NOMO-1 treated with DMSO at 0.1 percent for 48 hours (cell line): ENCODE data around the gene ATRX.
"Not testable (repeated sequence)": the region's sequence is repeated elsewhere in the genome, so short reads cannot be mapped to it uniquely, and the experiment has no call there.

Experiments used
- DNase-seq: peaks from one replicate; lab custom pipeline; 2025; ENCODE audit not compliant: unreplicated experiment; lab: John Stamatoyannopoulos, UW

The ATRX gene

GRCh38 chrX:77731821-77732419 is 54.1 kb downstream of the ATRX start:
- DNase-seq: no peak

- not testable (repeated sequence) for DNase-seq
These were observed 59.9 kb downstream of the ATRX start for GRCh38 chrX:77726095-77726494.

GRCh38 chrX:77723681-77724080 is 62.3 kb downstream of the ATRX start:
- no peak for DNase-seq

- DNase-seq: no peak
These were observed 66.6 kb downstream of the ATRX start for GRCh38 chrX:77719388-77719787.

DNA sequence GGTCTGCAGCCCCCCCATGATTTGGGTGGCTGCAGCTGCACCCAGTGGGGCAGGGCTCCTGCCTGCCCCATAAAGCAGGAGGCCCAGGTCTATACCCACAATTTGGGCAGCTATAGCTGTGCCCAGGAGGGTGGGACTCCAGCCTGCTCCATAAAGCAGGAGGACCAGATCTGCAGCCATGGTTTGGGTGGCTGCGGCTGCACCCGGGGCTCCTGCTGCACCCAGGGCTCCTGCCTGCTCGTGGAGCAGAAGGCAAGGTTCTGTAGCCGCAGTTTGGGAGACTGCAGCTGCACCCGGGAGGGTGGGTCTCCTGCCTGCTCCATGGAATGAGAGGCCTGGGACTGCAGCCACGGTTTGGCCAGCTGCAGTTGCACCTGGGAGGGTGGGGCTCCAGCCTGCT is 81.1 kb downstream of the ATRX start:
- no peak for DNase-seq

- DNase-seq: no peak
These were observed 87.8 kb downstream of the ATRX start for GRCh38 chrX:77698242-77698641.

GRCh38 chrX:77694491-77694890 is 91.5 kb downstream of the ATRX start:
- DNase-seq: no peak

DNA sequence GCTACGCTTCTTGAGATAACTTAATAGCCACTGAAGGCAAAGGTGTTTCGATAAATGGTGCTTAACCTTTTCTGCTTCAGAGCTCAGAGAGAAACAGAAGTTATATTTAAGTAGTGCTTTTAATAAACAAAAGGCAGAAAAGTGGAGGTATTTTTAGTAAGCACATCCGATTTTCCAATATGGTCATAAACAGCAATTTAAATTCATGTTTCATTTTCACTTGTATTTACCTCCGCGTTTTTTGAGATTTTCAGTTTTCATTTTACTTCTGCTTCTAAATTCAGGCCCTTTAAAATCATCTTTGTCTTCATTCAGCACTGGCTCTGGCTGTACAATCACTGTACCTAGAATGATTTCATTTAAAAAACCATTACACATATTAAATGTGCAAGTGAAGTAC is 92.4 kb downstream of the ATRX start:
- no peak for DNase-seq

- no peak for DNase-seq
These were observed 94.1 kb downstream of the ATRX start for GRCh38 chrX:77691916-77692315.

GRCh38 chrX:77689376-77689775 is 96.6 kb downstream of the ATRX start:
- no peak for DNase-seq

- DNase-seq: not testable (repeated sequence)
These were observed 100.3 kb downstream of the ATRX start for GRCh38 chrX:77685683-77686082.

GRCh38 chrX:77679144-77679543 is 106.9 kb downstream of the ATRX start:
- no peak for DNase-seq

DNA sequence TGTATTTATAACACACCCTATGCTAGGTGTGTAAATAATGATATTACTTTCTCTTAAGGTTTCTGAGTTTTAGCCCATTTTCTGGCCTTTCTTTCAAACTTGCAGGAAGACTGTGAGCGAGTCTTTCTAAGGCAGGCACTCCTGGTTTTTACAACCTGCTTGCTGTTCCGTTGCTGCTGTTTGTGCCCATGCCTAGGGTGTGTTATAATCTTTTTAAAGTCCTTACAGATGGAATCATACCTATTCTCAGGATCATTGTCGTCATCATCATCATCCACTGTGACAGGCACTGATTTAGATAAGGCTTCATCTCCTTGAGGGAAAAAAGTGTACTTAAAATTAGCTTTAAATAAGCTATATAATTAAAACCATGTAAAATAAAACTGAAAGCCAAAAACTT is 110.0 kb downstream of the ATRX start:
- DNase-seq: no peak

DNA sequence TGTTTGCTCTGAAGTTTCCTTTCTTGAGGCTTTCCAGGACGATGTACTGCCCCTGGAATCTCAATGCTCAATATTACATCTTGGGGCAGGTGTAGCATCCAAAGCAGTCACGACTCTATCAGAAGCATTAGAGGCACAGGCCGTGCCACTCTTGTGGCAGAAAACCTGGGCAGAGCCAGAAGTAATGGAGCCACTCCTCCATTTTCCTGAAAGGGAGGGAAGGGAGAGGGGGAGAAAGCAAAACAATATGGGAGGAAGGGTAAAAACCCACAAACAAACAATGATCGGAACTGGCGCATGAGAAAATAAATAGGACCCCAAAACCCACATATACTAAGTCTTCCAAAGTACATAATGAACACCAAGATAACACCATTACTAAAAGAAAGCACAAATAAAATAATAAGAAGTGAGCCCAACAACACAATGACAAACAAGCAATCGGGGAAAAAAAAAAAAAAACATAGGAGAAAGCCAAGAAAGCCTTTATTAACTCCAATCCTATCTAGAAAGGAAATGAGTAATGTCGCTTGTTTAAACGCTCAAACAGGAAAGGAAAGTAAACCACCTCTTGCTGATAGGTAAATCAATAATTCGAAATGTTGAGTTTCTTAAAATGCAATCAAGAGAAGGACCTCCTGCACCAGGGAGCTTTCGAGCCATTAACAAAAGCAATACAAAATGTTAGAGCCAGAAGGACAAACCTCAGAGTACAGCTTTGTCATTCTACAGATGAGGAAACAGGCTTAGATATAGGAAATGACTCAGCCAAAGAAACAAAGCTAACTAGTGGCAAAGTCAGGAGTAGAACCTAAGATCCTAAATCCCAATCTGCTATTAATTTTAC is 117.4 kb downstream of the ATRX start:
- DNase-seq: peak; percentile 55

DNA sequence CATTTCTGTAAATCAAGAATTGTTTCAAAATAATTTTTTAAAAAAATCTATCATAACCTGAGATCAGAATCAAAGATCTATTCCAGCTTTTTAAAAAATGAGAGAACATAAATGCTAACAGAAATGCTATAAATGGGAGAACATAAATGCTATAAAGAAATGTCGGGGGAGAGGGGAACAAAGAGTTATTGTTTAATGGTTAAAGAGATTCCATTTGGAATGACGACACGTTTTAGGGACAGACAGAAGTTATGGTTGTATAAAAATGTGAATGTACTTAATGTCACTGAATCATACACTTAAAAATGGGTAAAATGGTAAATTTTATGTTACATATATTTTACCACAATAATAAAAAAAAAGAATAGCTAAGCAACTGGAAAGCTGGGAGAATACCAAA is 127.1 kb downstream of the ATRX start:
- no peak for DNase-seq

- DNase-seq: no peak
These were observed 133.9 kb downstream of the ATRX start for GRCh38 chrX:77652095-77652494.

GRCh38 chrX:77640702-77641101 is 145.3 kb downstream of the ATRX start:
- DNase-seq: no peak

- no peak for DNase-seq
These were observed 146.2 kb downstream of the ATRX start for GRCh38 chrX:77639820-77640219.

GRCh38 chrX:77638397-77638796 is 147.6 kb downstream of the ATRX start:
- no peak for DNase-seq

DNA sequence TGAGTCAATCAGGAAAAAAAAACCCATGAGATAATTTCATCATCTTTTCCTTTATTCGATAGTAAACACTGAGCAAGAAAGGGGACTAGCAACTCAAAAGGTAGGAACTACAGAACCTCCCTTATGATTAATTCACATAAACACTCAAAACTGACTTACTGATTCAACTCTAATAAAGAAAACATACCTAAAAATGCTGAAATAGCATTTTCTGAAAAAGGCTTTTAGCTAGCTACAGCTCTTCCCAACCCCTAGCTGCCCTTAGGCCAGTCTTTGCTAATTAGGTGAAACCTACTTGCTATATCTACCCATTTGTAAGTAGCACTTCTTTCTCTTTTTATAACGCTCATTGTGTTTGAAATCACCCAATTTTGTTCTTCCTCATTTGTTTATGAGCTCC is 150.6 kb downstream of the ATRX start:
- DNase-seq: no peak

- no peak for DNase-seq
These were observed 157.6 kb downstream of the ATRX start for GRCh38 chrX:77628294-77629025.

GRCh38 chrX:77622672-77623071 is 163.3 kb downstream of the ATRX start:
- no peak for DNase-seq
